GM19240 (cell line): ENCODE results near the gene THEM5.
"Not testable (repeated sequence)": the region's sequence is repeated elsewhere in the genome, so short reads cannot be mapped to it uniquely, and the experiment has no call there.

Experiments
- DNase-seq: peaks from one replicate; pipeline ENCODE4 v3.0.0; 2011; ENCODE audit warnings: low spot score; ENCODE audit not compliant: insufficient read length

Gene THEM5, protein sequence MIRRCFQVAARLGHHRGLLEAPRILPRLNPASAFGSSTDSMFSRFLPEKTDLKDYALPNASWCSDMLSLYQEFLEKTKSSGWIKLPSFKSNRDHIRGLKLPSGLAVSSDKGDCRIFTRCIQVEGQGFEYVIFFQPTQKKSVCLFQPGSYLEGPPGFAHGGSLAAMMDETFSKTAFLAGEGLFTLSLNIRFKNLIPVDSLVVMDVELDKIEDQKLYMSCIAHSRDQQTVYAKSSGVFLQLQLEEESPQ

DNA sequence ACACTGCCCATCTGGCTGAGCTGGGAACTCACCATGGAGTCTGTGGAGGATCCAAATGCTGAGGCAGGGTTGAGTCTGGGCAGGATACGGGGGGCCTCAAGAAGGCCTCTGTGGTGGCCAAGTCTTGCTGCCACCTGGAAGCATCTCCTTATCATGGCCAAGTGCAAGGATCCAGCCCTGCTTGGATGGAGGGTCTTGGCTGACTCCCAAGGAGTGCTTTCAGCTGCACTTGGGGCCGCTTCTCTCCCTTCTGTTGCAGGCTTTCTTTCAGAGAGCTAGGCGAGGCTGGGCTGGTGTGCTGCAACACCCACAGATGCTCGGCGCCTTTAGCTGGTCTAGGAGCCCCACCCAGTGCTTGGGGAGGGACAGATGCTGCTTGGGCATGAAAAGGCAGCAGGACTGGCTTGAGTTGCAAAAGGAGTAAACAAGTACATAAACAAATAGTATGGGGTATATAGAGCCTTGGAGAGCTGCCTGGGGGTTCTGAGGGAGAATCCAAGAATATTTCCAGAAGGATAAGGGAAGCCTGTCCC lies at the start of gene THEM5:
THEM5 (minus strand) TSS at position 302 of the 533 bp plus-strand sequence; CDS start at position 155, 147 bp downstream.
- DNase-seq = no peak

DNA sequence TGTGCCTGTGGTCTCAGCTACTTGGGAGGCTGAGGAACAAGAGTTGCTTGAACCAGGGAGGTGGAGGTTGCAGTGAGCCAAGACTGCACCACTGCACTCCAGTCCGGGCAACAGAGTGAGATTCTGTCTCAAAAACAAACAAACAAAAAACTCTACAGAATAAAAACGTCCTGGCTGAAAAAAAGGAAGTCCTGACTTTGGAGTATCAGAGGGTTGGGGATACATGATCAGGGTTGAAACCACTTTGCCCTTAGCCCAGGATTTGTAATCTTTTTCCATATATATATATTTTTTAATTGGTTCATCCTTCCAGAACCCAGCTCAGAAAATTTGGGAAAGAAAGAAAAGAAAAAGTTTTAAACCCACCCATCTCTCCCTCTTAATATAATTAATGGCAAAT lies 49.3 kb upstream of the THEM5 start:
- no peak for DNase-seq

DNA sequence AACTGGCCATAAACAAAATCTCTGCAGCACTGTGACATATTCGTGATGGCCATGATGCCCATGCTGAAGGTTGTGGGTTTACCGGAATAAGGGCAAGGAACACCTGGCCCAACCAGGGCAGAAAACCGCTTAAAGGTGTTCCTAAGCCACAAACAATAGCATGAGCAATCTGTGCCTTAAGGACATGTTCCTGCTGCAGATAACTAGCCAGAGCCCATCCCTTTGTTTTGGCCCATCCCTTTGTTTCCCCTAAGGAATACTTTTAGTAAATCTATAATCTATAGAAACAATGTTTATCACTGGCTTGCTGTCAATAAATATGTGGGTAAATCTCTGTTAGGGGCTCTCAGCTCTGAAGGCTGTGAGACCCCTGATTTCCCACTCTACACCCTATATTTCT lies 47.3 kb upstream of the THEM5 start:
- DNase-seq = not testable (repeated sequence)

DNA sequence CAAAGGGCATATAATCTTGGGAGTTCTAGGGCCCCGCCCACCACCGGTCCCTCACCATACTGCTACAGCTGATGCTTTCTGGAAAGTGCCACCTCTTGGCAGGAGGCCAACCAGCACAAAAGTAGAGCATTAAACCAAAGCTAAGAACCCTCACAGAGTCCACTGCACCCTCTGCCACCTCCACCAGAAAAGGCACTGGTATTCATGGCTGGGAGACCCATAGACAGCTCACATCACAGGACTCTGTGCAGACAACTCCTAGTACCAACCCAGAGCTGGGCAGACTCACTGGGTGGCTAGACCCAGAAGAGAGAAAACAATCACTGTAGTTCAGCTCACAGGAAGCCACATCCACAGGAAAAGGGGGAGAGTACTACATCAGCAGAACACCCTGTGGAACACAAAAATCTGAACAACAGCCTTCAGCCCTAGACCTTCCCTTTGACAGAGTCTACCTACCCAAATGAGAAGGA lies 45.0 kb upstream of the THEM5 start:
- no peak for DNase-seq

DNA sequence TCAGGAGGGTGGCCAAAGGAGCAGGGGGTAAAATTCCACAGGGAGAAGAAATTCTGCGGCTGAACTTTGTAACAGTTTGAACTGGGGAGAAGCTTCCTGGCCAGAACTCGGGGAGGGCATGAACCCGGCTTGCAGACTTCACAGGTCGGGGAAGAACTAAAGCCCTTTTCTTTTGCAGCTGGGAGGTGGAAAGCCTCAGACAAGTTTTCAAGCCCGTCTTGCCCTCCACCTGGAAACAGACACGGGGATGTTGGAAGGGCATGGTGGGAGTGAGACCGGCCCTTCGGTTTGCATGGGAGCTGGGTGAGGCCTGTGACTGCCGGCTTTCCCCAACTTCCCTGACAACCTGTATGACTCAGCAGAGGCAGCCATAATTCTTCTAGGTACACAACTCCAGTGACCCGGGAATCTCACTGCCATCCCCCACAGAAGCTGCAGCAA lies 44.5 kb upstream of the THEM5 start:
- DNase-seq = no peak

DNA sequence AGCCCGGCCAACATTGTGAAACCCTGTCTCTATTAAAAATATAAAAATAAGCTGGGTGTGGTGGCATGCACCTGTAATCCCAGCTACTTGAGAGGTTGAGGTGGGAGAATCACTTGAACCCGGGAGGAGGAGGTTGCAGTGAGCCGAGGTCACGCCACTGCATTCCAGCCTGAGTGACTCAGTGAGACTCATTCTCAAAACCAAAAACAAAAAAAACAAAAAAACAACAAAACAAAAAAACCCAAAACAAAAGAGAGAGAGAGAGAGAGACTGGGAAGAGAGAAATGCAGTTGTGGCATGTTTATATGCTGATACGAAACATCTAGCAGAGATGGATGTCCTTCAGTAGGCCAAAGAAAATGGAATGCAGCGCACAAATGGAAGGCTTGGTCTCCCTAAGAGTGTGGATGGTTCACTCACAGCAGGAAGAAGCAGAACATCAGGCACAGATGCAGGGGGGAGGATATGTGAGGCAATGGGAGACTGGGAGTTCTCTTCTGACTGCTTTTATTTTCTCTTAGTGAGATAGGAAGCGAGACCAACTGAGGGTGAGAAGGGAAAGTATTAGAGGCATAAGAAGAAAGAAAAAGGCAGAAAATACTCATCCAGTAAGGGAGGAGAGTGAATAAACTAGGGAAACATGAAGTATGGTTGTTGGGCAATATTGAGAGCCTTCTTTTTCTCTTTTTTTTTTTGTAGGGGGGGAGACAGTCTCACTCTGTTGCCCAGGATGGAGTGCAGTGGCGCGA lies 39.8 kb upstream of the THEM5 start:
- DNase-seq = no peak

DNA sequence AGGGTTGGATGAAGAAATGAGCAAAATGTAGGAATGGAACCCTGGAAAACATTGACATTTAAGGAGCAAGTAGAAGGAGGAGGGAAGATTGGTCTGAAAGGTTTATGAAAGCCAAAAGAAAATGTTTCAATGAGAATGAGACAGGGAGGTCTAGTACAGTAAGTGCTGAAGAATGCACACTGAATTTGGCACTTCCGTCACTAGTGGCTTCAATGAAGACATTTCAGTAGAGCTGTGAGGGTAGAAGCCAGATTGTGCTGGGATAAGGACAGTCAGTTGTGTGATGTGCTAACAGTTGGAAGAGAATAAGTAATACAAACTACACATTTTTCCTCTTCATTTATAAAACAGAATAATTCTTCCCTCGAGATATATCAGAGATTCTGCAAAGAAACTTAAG lies 38.7 kb upstream of the THEM5 start:
- DNase-seq = no peak

DNA sequence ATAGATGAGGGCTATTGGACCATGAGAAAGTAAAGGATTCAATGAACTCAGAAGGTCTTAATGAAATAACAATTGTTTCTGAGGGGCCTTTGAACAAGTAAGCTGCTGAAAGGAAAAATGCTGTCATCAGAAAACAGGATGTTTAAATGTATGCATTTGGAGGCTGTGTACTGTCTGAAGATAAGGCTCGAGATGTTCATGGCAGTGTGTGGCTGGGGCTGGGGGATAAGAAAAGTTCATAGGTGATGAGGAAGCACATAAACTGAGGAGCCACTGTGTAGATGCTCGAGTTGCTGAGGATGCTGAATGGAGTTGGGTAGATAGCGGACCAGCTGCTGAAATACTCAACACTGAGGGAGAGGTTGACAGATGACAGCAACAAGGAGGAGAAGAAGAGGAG lies 38.0 kb upstream of the THEM5 start:
- DNase-seq = no peak

DNA sequence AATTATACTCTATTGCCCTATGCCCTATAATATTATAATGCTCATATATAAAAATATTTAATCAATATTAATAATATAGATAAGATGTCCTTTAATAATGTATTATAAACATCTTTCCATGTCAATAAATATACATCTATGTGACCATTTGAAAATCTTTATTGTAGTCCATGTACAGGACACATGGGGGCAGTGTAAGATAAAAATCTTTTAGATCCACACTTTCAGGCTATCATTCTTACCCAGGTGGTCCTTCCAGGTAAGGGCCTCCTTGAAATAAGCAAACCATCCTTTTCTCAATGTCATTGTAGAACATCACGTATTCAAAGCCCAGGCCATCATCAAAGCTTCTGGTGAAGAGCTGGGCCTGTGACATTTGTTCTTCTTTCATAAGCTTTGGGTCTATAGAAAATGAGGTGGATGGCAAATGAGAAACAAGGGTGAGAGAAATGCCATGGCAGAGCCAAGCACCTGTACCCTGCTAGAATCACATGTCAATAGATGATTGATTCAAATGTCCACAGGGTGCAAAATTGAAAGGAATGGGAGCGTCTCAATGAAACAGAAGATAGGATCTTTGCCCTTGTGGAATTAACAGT lies 35.6 kb upstream of the THEM5 start:
- no peak for DNase-seq

DNA sequence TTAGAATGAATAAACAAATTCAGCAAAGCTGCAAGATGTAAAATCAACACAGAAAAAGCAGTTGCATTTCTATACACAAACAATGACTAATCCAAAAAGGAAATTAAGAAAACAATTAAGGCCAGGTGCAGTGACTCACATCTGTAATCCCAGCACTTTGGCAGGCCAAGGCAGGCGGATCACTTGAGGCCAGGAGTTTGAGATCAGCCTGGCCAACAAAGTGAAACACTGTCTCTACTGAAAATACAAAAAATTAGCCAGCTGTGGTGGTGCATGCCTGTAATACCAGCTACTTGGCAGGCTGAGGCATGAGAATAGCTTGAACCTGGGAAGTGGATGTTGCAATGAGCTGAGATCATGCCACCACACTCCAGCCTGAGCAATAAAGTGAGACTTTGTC lies 33.5 kb upstream of the THEM5 start:
- DNase-seq = no peak

DNA sequence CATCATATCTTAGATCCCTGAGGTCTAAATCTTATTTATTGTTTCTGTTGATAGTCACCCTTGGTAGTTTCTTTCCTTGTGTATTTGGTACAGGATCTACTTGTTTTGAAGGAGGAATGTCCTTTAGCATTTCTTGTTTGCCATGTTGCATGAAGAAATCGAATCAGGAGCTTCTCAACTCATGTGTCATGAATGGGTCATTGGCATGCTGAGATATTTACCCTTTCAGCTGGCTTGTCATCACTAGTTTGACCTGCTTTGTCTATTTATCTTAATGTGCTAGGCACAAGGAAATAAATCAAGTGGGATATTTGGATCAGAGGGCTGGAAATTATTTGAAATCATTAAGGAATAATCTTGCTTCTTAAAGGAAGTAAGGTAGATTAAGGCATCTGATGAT lies 32.0 kb upstream of the THEM5 start:
- no peak for DNase-seq

DNA sequence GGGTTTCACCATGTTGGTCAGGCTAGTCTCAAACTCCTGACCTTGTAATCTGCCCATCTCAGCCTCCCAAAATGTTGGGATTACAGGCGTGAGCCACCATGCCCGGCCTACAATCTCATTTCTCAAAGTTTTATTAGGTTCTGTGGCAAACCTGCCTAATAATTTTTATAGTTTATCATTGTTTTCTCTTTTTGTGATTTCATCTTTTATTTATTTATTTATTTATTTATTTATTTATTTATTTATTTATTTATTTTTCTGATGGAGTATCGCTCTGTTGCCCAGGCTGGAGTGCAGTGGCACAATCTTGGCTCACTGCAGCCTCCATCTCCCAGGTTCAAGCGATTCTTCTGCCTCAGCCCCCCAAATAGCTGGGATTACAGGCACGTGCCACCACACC lies 31.4 kb upstream of the THEM5 start:
- DNase-seq = not testable (repeated sequence)

DNA sequence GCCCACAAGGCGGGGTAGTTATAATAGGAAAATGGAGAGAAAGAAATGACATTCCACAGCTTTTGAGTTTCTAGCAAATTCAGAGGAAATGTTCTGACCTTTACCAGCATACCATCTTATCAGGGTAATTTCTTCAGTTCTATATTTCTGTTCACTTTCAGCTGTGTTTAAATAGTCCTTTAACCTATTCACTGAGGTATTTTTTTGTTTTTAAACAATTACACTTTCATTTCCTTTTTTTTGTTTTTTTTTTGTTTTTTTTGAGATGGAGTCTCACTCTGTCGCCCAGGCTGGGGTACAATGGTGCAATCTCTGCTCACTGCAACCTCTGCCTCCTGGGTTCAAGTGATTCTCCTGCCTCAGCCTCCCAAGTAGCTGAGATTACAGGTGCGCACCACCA lies 30.9 kb upstream of the THEM5 start:
- not testable (repeated sequence) for DNase-seq

DNA sequence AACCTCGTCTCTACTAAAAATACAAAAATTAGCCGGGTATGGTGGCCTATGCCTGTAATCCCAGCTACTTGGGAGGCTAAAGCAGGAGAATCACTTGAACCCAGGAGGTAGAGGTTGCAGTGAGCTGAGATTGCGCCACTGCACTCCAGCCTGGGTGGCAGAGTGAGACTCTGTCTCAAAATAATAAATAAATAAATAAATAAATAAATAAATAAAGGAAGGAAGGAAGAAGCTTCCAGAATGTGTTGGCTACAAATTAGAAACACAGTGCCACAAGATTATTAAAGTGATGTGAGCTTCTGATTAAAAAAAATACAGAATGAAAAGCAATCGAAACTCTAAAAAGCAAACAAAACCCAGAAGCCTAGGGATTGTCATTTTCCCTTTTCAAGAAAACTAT lies 30.4 kb upstream of the THEM5 start:
- not testable (repeated sequence) for DNase-seq

DNA sequence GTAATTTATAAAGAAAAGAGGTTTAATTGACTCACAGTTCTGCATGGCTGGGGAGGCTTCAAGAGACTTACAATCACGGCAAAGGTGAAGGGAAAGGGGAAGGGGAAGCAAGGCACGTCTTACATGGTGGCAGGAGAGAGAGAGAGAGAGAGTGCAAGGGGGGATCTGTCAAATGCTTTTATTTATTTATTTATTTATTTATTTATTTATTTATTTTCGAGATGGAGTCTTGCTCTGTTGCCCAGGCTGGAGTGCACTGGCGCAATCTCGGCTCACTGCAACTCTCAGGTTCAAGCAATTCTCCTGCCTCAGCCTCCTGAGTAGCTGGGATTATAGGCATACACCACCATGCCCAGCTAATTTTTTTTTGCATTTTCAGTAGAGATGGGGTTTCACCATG lies 29.4 kb upstream of the THEM5 start:
- not testable (repeated sequence) for DNase-seq

DNA sequence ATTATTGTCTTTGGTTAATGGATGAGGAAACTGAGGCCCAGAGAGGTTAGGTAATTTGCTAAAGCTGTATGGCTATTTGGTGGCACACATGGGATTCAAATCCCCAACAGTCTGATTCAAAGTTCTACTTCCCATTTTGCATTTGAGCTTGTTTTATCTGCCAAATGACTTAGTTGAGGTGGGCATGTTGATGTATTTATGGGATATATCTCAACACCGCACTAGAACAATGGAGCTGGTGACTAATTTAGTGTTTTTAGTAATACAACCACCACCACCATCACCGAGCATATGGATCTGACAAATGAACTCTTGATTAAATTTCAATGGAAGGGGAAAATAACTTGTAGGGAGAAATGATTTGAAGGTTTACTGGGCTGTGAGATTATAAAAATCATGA lies 29.0 kb upstream of the THEM5 start:
- DNase-seq = no peak

DNA sequence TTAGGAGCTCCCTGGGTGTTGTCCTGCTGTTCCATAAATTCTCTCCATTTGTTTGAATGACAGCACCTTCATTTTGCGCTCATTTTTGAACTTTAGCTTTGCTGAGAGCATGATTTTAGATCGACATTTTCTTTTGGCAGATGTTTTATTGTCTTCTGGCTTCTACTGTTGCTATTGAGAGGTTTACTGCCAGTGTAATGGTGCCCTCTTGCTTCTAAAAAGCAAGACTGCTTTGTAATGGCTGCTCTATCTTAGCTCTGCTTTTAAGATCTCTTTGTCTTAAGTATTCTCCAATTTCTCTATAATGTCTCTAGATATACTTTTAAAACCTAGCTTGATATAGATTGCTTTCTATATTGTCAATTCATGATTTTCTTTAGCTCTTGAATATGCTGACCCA lies 28.0 kb upstream of the THEM5 start:
- DNase-seq = no peak

DNA sequence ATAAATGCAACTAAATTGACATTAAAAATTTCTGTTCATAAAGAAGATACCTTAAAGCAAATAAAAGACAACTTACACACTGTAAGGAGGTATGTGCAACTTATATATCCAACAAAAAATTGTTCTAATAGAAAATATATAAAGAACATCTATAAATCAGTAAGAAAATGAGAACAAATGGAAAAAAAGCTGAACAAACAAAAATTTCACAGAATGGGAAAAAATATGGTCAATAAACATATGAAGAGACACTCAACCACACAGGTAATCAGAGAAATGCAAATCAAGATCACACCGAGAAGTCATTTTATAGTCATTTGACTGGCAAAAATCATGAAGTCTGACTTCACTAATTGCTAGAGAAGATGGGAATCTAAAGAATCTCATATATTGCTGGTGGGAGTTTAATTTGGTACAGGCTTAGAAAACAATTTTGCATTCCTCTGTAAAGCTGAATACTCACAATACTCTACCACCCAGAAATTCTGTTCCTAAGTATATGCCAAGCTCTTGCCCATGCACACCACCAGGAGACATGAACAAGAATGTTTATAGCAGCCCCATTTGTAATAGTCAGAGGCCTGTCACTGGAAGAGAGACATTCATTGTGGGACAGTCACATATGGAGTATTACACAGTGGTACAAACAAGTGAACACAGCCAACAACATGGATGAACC lies 22.0 kb upstream of the THEM5 start:
- no peak for DNase-seq

DNA sequence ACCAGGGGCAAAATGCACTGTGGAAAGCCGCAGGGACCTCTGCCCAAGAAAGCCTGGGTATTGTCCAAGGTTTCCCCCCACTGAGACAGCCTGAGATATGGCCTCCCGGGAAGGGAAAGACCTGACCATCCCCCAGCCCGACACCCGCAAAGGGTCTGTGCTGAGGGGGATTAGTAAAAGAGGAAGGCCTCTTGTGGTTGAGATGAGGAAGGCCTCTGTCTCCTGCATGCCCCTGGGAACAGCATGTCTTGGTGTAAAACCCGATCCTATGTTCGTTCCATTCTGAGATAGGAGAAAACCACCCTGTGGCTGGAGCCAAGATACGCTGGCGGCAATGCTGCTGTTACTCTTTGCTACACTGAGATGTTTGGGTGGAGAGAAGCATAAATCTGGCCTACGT lies 19.3 kb upstream of the THEM5 start:
- DNase-seq = not testable (repeated sequence)

DNA sequence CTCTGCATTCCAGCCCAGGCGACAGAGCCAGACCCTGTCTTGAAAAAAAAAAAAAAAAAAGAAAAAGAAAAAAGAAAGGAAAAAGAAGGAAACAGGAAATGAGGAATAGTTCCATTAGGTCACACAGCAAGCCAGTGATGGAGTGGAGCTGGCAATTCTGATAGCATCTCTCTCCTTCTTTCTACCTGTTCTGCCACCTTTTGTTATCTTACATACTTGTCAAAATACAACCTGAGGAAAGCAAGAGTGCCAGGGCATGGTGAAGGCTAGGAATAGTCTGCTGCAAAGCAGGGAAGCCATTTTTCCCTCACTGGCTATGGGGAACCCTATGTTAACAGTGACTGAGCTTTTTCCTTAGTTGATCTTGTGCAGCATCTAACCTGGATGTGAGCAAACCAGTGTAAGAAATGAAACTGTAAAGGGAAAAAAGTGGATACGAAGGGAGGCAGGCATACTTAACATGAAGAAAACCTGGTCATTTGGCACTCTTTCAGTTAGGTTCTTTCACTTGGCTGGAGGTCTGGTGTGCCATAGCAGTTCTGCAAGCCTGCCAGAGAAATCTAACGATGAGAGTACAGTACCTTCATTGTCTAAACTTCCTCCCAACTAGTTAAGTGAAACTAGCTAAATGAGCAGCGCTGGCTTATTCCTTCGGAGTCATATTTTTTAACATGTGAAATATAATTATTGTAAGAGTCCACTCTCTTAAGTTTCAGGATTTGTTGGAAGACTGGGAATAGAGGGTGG lies 17.9 kb upstream of the THEM5 start:
- DNase-seq = no peak

DNA sequence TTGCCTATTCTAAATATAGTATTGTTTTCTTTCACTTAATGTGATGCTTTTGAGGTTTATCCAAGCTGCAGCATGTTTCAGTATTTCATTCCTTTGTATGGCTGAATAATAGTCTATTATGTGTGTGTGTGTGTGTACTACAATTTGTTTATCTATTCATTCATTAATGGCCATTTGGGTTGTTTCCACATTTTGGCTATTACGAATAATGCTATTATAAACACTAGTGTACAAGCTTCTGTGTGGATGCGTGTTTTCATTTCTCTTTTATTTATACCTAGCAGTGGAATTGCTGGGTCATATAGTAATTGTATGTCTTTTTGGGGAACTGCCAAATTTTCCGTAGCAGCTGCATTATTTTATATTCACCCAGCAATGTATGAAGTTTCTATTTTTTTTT lies 15.0 kb upstream of the THEM5 start:
- no peak for DNase-seq
